NCI-H146 treated with DMSO at 0.1 percent for 48 hours (cell line): ENCODE measurements around the gene TTLL13.
"Not testable (repeated sequence)": the region's sequence is repeated elsewhere in the genome, so short reads cannot be mapped to it uniquely, and the experiment has no call there.

Source experiments
- DNase-seq: peaks from one replicate; lab custom pipeline; 2025; ENCODE audit not compliant: unreplicated experiment; lab: John Stamatoyannopoulos, UW

The TTLL13 gene

DNA sequence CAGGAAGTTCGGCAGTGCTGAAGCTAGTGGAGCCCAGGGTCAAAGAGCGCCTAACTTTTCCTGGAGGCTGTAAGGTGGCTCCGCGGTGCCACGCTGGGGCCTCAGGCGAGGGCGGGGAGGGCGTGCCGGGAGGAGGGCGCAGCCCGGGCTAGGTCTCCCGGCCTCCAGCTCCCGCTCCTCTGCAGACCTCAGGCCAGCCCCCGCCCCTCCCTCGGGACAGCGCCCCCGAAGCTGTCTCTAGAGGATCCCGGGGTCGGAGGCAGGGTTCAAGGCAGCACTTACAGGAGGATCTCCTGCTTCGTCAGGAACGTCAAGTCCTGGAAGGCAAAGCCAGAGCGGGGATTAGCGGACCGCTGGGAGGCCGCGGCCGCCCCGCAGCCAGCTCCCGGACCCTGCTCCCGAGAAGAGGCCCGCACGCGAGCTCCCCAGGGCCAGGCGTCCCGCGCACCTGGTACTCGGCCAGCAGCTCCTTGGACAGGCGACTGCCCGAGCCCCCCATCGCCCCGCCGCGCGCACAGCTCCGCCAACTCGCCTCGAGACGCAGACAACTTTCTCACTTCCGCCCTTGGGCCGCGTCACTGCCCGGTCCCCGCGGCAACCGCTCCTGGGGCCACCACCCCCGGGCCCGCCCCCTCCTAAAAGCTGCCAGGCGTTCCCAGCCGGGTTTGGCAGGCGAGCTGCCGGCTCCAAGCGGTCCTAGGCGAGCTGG, 15.8 kb upstream of the TTLL13 start, which contains the start of gene CIB1:
CIB1 (minus strand) TSS at position 555 of the 709 bp plus-strand sequence; CDS start at position 499, 56 bp downstream.
- no peak for DNase-seq

DNA sequence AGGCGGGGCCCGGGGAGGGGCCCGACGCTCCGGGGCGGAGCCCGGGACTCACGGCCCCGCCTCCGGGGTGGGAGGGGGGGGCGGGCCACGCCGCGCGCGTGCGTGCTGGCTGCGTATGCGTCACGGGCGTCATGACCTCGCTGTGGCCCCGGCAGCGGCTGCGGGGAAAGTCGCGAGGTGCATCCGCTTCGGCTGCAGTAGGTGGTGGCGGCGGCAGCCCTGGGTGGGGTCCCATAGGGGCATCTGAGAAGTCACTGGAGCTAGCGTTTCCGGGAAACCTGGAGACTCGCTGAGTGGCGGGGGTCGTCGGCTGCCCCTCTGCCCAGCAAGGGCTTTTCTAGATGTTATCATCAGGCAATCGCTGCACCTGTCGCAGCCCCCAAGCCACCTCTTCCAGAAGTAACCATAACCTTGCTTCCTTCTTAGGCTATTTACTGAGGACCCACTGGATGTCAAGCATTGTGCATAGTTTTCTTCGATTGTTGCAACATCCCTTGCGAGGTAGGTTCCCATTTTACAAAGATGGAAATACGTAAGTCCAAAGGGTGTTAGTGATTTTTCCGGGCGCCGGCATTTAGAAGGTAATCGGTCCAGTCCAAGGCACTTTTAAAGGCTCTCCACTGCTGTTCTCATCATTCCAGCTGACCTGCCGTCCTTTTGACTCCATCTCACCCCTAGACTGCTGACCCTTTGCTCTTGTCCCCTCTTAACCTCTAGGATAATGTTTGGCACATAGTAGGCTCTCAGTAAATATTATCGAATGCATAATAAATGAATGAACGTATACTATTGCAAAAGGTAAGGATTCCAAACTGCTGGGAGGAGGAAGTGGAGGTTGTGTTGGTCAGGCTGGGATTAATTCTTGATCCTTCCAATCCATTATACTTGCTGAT, 15.0 kb upstream of the TTLL13 start, which contains the start of gene GDPGP1:
GDPGP1 (plus strand) TSS at position 114 of the 893 bp plus-strand sequence. CDS start 6,700 bp downstream, outside the sequence.
- DNase-seq: peak; percentile 30

DNA sequence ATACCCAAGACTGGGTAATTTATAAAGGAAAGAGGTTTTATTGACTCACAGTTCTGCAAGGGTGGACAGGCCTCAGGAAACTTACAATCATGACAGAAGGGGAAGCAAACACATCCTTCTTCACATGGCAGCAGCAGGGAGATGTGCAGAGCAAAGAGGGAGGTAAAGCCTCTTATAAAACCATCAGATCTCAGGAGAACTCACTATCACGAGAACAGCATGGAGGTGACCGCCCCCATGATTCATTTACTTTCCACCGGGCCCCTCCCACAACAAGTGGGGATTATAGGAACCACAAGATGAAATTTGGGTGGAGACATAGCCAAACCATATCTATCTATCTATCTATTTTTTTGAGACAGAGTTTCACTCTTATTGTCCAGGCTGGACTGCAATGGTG, 10.0 kb upstream of the TTLL13 start:
- DNase-seq: no peak

DNA sequence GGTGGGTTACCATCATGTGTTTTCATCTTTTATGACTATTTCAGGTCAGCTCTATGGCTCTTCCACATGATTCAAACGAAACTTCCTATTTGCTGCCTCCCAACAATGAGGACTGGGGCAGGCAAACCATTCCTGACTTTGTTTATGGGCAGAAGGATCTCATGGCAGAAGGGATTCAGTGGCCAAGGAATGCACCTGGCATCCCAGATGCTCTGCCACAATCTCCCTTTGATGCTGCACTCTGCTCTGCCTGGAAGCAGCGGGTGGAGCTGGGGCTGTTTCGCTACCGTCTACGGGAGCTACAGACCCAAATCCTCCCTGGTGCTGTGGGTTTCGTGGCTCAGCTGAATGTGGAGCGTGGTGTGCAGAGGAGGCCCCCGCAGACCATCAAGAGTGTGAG, 8.5 kb upstream of the TTLL13 start:
- no peak for DNase-seq

DNA sequence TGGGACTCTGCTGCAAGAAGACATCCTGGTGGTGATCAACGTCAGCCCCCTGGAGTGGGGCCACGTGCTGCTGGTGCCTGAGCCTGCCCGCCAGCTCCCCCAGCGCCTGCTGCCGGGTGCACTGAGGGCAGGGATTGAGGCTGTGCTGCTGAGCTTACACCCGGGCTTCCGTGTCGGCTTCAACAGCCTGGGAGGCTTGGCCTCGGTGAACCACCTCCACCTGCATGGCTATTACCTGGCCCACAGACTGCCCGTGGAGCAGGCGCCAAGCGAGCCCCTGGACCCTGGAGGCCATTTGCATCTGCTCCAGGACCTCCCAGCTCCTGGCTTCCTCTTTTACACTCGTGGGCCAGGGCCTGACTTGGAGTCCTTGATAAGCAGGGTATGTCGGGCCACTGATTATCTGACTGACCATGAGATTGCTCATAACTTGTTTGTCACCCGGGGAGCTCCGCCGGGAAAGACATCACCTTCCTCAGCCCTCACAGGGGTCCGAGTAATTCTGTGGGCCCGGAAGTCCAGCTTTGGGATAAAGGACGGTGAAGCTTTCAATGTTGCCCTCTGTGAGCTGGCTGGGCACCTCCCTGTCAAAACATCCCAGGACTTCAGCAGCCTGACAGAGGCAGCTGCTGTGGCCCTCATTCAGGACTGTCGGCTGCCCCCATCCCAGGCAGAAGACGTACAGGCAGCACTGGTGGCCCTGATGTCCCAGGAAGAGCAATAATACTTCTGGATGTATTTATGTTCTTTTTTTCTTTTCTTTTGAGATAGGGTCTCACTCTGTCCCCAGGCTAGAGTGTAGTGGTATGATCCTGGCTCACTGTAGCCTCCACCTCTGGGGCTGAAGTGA, 7.8 kb upstream of the TTLL13 start:
- DNase-seq: no peak

DNA sequence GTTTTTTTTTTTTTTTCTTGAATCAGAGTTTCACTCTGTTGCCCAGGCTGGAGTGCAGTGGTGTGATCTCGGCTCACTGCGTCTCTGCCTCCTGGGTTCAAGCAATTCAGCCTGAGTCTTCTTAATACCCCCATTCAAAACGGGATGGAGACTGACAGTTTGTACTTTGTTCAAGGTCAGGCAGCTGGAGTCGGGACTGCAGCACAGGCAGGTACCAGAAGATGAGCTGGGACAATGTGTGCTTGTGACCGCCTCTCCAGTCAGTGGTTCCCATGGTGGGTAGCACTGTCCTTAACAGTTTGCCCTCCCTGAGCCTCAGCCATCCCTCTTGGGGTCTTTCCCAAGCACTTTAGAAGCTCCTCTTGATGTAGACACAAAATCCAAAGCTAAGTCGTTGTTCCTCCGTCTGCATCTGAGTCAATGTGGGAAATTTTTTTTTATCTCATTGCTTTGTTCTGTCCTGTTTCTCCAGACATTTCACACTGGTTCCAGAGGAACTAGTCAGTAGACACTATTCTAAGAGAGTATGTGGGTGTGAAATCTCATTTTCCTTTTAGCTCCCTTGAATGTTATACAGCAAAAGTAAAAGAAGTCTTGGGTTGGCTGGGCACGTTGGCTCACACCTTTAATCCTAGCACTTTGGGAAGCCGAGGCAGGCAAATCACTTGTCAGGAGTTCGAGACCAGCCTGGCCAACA, 5.3 kb upstream of the TTLL13 start:
- DNase-seq: no peak

DNA sequence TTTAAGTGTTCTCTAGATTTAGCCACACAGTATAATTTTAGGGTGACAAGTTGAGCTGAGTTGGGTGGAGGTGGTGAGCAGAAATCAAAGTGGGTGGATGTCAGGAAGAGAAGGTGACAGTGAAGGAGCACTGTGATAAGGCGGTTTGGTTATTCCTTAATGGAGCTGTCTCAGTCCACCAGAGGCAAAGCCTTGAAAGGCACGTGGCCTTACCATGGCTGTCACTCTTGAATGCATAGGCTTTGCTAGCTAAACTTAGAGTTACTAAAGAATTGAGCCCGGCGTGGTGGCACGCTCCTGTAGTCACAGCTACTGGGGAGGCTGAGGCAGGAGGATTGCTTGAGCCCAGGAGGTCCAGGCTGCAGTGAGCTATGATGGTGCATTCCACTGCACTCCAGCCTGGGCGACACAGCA, 560 bp upstream of the TTLL13 start:
- no peak for DNase-seq

DNA sequence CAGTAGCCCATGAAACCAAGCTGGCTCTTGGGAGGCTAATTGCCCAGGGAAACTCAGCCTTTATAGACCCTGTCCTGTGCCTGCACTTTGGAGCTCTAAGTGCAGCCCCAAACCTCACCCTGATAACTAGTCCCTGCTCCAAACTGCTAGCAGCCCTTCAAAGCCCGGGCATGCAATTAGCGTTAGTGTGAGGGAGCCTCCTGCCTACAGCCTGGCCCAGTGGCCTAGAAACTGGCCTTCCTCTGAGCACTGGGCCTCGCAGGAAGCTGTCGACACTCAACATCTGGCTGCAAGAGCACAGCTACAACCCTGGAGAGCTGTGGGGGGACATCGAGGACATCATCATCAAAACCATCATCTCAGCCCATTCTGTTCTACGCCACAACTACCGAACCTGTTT, 8.4 kb downstream of the TTLL13 start:
- no peak for DNase-seq

DNA sequence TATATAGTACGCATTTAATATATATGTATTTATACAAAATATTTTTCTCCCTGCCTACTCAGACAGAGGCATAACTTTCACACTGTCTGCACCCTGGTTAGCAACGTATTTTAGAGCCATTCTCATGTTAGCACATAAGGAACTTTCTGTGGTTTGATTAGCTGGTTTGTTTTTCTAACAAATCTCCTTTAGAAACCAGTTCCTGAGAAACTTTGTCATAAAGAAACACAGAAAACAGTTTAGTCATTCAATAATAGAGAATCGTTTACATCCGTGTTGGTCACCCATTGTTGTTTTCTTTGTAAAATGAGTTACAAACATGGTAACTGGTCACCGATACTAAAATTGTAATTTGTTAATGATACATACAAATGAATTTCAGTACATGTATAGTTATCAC, 10.2 kb downstream of the TTLL13 start:
- no peak for DNase-seq

DNA sequence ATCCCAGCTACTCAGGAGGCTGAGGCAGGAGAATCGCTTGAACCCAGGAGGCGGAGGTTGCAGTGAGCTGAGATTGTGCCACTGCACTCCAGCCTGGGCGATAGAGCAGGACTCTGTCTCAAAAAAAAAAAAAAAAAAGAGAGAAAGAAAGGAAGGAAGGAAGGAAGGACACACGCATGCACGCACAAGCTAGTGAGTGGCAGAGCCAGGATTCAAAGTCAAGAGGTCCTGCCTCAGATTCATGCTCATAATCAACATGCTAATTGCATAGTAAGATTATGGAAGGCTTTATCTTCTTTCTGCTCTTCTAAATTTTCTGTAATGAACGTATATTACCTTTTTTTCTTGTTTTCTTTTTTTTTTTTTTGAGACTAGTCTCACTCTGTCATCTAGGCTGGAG, 11.4 kb downstream of the TTLL13 start:
- not testable (repeated sequence) for DNase-seq

DNA sequence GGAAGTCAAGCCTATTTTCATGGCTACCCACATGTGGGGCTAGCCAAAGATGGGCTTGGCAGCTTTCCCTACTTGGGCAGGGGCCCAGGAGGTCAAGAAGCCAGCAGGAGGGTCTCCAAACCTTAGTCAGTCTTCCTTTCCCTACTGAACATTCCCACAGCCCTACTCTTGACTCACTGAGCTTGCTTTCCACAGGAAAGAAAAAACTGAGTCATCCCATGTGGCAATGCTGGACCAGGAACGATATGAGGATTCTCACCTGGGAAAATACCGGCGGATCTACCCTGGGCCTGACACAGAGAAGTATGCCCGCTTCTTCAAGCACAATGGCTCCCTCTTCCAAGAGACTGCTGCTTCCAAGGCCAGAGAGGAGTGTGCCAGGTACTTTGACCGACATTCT, 12.5 kb downstream of the TTLL13 start:
- no peak for DNase-seq

DNA sequence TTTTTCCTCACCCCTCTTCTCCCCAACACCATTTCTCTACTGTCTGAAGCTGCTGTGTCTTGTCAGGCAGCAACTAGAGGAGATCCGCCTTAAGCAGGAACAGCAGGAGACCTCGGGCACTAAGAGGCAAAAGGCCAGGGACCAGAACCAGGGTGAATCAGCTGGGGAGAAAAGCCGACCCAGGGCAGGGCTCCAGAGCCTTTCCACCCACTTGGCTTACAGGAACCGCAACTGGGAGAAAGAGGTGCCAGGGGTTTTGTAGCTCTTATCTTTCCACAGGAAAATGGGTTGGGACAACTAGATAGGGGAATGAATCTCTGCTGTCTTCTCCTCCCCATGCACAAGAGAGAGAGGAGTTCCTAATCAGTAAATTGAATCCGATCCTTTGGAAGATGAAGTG, 13.1 kb downstream of the TTLL13 start:
- no peak for DNase-seq

DNA sequence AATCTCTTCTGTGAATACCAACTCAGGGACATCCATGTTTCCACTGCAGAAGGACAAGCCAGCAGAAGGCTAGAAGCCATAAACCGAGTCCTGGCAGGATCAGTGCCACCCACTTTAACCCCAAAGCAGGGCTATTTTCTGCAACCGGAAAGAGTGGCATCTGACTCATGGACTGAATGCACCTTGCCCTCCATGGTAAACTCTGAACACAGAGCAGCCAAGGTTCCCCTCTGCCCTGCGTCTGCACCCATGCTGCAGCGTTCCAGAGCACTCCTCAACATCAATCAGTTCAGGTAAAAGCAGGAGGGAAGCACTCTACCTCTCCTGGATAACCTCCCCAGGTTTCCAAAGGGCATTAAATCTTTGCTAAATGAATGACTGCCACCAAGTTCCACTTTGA, 15.3 kb downstream of the TTLL13 start:
- no peak for DNase-seq

DNA sequence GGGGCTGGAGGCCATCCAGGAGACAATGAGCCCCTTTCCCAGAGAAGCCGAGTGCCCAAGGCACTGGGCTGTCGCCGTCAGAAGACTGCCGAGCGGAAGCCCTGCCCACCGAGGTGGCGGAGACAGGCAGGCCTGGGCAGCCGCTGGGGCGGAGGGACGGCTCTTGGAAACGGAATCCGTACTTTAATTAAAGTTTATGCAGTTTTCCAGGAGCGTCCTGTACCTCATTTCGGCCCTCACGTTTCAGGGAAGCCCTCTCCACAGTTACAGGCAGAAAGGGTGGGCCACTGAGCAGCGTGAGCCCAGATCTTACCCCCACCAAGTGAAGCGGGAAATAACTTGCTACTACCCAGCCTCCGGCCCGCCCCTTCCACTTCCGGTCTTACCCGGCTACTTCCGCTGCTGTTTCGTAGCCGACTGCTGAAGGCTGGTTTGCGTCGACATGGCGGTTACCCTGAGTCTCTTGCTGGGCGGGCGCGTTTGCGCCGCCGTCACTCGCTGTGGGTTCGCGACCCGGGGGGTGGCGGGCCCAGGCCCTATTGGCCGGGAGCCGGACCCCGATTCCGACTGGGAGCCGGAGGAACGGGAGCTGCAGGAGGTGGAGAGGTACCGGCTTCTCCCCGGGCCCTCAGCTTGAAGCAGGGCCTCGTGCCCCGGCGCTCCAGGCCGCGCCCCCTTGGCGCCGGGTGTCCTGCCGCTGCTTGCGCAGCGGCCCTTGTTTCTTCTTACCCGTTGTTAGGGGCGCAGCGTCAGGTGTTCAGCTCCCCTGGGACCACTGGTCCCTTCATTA, 16.1 kb downstream of the TTLL13 start, which contains the start of gene NGRN:
NGRN (plus strand) TSS at position 402 of the 790 bp plus-strand sequence; CDS start at position 443, 41 bp downstream.
- DNase-seq: peak; percentile 56

DNA sequence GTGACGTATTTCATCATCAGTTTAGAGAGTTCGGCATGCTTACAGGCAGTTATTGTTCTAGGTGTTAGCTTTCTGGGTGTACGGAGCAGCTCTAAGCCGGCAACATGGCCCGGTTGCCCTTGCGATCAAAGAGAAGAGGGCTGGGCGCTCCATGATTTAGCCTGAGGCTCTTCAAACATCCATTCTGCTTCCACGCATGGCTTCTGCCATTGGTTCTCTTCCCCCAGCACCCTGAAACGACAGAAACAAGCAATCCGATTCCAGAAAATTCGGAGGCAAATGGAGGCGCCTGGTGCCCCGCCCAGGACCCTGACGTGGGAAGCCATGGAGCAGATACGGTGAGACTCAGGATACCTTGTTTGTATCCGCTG, 16.7 kb downstream of the TTLL13 start:
- DNase-seq: peak; percentile 41

DNA sequence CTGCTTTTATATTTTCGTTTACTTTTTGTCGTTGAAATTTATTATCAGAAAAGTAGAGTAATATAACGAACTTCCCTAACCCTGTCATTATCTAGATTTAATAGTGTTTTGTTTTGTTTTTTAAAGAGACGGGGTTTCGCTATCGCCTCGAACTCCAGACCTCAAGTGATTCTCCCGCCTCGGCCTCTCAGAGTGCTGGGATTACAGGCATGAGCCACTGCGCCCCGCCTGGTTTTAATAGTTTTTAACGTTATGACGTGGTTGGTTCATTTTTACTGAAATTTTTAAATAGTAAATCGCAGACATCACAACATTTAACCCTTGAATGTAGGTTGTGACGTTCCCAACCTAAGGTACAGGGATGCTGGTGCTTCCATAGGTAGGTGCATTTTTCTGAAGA, 17.1 kb downstream of the TTLL13 start:
- no peak for DNase-seq

DNA sequence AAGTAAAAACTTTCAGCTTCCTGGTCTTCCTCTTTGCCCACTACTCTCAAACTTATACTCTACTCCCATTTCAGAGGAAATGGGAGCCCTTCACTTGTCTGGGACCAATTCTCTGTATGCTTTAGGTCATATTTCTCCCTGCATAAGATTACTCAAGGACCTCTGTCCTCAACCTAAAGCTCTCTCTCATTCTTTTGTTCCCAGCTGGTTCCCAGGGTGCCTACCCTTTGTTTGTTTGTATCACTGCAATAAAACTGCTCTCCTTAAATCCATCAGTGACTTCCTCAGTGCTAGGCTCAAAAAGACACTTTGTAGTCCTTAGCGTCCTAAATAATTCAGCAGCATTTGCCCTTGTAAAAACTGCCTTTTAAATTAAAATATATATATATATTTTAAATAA, 19.1 kb downstream of the TTLL13 start:
- DNase-seq: no peak

DNA sequence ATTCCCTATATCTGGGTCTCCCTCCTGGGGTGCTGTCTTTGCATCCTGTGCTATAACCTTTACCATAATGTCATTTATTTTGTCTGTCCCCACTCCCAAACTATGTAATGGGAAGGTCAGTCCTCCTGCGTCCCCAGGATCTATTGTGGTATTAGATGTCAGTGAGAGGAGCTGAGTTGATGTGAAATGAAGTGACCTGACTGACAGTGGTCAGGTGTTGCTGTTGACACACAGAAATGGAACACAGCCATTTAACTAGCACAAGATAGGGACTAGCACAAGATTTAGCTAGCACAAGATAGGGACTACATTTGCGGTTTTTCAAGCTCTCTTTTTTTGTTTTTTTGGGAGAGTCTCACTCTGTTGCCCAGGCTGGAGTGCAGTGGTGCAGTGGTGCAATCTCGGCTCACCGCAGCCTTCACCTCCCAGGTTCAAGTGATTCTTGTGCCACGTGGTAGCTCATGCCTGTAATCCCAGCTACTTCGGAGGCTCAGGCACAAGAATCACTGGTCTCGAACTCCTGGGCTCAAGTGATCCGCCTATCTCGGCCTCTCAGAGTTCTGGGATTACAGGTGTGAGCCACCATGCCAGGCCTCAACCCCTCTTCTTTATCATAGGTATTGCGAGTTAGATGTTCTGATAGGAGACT, 21.3 kb downstream of the TTLL13 start:
- DNase-seq: no peak

DNA sequence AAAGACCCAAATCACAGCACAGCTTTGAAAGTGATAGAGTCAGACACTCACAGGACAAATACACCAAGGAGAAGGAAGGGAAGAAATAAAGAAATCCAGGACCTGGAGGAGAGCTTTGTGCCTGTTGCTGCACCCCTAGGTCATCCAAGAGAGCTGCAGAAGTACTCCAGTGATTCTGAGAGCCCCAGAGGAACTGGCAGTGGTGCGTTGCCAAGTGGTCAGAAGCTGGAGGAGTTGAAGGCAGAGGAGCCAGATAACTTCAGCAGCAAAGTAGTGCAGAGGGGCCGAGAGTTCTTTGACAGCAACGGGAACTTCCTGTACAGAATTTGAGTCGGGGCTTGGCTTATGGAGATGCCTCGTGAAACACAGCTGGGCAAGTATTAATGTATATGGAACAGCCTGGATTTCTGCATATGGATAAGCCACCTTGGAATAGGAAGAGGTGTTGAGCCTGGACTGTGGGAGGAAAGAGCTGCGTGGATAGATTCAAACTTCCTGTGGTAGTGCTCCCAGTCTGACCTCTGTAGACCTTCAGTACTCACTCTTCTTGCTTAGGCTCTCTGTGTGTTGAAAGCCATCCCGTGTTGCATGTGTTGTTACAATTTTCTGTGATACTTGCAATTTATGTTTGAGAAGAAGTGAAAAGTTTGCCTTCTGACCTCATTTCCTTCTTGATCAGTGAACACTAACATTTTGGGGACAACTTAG, 22.3 kb downstream of the TTLL13 start:
- DNase-seq: no peak
